KMS-11 (cell line): ENCODE results near the gene RCN1.

Source experiments
- H2AFZ ChIP-seq: fragments of 200-600 bp; sonication (generic); 2 replicates; pipeline ENCODE4 v1.6.1; 2016; ENCODE audit warnings: antibody characterized with exemption, mixed run types, low read depth
- H3K27ac ChIP-seq: fragments of 200-600 bp; sonication (generic); 2 replicates; pipeline ENCODE4 v1.6.1; 2016; ENCODE audit warnings: mild to moderate bottlenecking, mixed run types
- H3K27me3 ChIP-seq: fragments of 200-600 bp; sonication (generic); 2 replicates; pipeline ENCODE4 v1.6.1; 2017; ENCODE audit warnings: mild to moderate bottlenecking, low read depth, mixed run types, moderate library complexity; ENCODE audit not compliant: insufficient read depth
- H3K36me3 ChIP-seq: fragments of 200-600 bp; sonication (generic); 2 replicates; pipeline ENCODE4 v1.6.1; 2017; ENCODE audit warnings: mild to moderate bottlenecking, mixed run types; ENCODE audit not compliant: insufficient read depth
- H3K4me1 ChIP-seq: fragments of 200-600 bp; sonication (generic); 2 replicates; pipeline ENCODE4 v1.6.1; 2016; ENCODE audit warnings: mild to moderate bottlenecking, low read depth, mixed run types; ENCODE audit not compliant: poor library complexity, severe bottlenecking
- H3K4me2 ChIP-seq: fragments of 200-600 bp; sonication (generic); 2 replicates; pipeline ENCODE4 v1.7.0; 2016; ENCODE audit warnings: mild to moderate bottlenecking, mixed run types
- H3K4me3 ChIP-seq: fragments of 200-600 bp; sonication (generic); IDR thresholded peaks from 2 replicates; pipeline ENCODE4 v1.6.1; 2017; ENCODE audit warnings: low read depth, low read length, mixed read lengths; ENCODE audit not compliant: insufficient read depth
- H3K79me2 ChIP-seq: fragments of 200-600 bp; sonication (generic); 2 replicates; pipeline ENCODE4 v1.6.1; 2016; ENCODE audit warnings: low read depth, mixed run types; ENCODE audit not compliant: insufficient read depth
- H3K9ac ChIP-seq: fragments of 200-600 bp; sonication (generic); 2 replicates; pipeline ENCODE4 v1.6.1; 2016; ENCODE audit warnings: mild to moderate bottlenecking, mixed run types
- H4K20me1 ChIP-seq: fragments of 200-600 bp; sonication (generic); 2 replicates; pipeline ENCODE4 v1.6.1; 2016; ENCODE audit warnings: mild to moderate bottlenecking, mixed run types; ENCODE audit not compliant: insufficient read depth
- CTCF ChIP-seq: fragments of 200-600 bp; sonication (generic); conservative IDR thresholded peaks from 2 replicates; pipeline ENCODE4 v1.6.1; 2017; ENCODE audit warnings: low read depth, mild to moderate bottlenecking, antibody characterized with exemption, low read length, moderate library complexity, mixed read lengths

RCN1 gene

GRCh38 chr11:32138902-32139301 lies 48.0 kb downstream of the RCN1 start:
- no peaks in the 10 kb centered on the region for H3K79me2 ChIP-seq
- H3K4me3 ChIP-seq = no peak overlapping the region
- H3K4me1 ChIP-seq = no peaks in the 10 kb centered on the region
- H4K20me1 ChIP-seq = no peaks in the 10 kb centered on the region
- H3K27me3 ChIP-seq = no peaks in the 10 kb centered on the region
- no peak overlapping the region for H2AFZ ChIP-seq
- no peak overlapping the region for H3K27ac ChIP-seq
- H3K36me3 ChIP-seq = no peaks in the 10 kb centered on the region
- no peak overlapping the region for H3K9ac ChIP-seq
- TF ChIP-seq CTCF = no peak
- H3K4me2 ChIP-seq = no peak overlapping the region

GRCh38 chr11:32139896-32140520 lies 49.1 kb downstream of the RCN1 start:
- Histone ChIP-seq H3K27ac (no peak overlapping the region), H3K4me3 (no peak overlapping the region), H3K4me1 (no peaks in the 10 kb centered on the region), H3K79me2 (no peaks in the 10 kb centered on the region), H4K20me1 (no peaks in the 10 kb centered on the region), H3K36me3 (no peaks in the 10 kb centered on the region), H3K27me3 (no peaks in the 10 kb centered on the region), H3K4me2 (no peak overlapping the region), H3K9ac (no peak overlapping the region), H2AFZ (no peak overlapping the region)
- TF ChIP-seq CTCF = no peak

- no peaks in the 10 kb centered on the region for H3K36me3 ChIP-seq
- H3K9ac ChIP-seq = no peak overlapping the region
- H3K4me1 ChIP-seq = no peaks in the 10 kb centered on the region
- no peak overlapping the region for H3K4me2 ChIP-seq
- no peak overlapping the region for H3K4me3 ChIP-seq
- no peaks in the 10 kb centered on the region for H3K79me2 ChIP-seq
- no peak overlapping the region for H2AFZ ChIP-seq
- H4K20me1 ChIP-seq = no peaks in the 10 kb centered on the region
- no peaks in the 10 kb centered on the region for H3K27me3 ChIP-seq
- H3K27ac ChIP-seq = no peak overlapping the region
- no peak for TF ChIP-seq CTCF
These were observed 51.1 kb downstream of the RCN1 start for GRCh38 chr11:32141745-32142546.

GRCh38 chr11:32143378-32143777 lies 52.5 kb downstream of the RCN1 start:
- no peak overlapping the region for H3K4me2 ChIP-seq
- no peak overlapping the region for H3K27ac ChIP-seq
- no peak overlapping the region for H3K4me3 ChIP-seq
- H2AFZ ChIP-seq = no peak overlapping the region
- no peak for TF ChIP-seq CTCF
- no peaks in the 10 kb centered on the region for H3K36me3 ChIP-seq
- H4K20me1 ChIP-seq = no peaks in the 10 kb centered on the region
- H3K9ac ChIP-seq = no peak overlapping the region
- H3K27me3 ChIP-seq = no peaks in the 10 kb centered on the region
- no peaks in the 10 kb centered on the region for H3K79me2 ChIP-seq
- H3K4me1 ChIP-seq = no peaks in the 10 kb centered on the region
